NCI-H345 treated with DMSO at 0.1 percent for 48 hours (cell line): ENCODE measurements around the gene SNRK.

Experiments used
- DNase-seq: peaks from one replicate; lab custom pipeline; 2025; ENCODE audit not compliant: unreplicated experiment; lab: John Stamatoyannopoulos, UW

SNRK gene

DNA sequence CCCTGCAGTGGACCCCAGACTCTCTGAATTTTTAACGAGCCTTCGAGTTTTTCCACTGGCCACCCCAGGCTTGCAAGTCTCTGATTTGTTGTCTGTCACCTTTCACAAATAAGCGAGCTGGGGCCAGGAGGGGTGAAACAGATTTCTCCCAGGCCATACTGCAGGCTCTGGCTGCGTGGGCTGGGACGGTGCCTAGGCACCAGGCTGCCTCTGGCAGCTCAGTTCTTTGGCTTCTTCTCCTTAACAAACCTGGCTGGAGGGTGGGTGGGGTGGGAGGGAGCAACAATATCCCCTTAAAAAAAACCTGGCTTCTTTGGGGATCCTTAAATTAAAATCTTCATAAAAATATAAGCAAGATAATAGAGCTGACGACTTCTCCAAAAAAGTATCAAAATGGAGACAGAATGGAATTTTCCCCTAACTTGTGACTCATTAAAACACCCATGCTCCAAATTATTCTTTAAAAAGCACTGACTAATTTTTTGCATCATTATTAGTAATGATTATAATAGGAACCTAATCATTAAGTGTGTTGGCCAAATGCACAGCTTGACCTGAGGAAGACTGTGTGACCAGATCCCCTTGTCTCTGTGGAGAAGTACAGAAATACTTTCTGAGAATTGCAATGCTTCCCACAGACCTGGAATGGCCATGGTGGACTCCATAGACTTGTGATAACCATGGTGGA lies 84.1 kb downstream of the SNRK start:
- no peak for DNase-seq

DNA sequence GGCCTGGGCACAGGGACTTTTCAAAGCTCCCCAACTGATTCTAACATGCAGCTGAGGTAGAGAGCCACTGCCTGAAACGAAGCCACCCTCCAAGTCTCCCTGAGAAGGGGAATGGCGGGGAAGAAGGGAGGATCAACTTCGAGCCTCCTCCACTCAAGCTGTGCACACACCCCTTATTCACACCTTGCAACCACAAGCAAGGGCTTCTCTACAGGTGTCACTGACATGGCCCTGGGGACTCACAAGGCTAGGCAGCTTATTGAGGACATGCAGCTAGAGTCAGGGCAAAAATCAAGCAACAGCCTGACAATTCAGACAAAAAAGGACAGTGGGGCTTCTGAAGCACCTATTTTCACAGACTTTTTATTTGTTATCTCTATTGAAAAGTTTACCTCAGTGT lies 85.2 kb downstream of the SNRK start:
- DNase-seq, result no peak

DNA sequence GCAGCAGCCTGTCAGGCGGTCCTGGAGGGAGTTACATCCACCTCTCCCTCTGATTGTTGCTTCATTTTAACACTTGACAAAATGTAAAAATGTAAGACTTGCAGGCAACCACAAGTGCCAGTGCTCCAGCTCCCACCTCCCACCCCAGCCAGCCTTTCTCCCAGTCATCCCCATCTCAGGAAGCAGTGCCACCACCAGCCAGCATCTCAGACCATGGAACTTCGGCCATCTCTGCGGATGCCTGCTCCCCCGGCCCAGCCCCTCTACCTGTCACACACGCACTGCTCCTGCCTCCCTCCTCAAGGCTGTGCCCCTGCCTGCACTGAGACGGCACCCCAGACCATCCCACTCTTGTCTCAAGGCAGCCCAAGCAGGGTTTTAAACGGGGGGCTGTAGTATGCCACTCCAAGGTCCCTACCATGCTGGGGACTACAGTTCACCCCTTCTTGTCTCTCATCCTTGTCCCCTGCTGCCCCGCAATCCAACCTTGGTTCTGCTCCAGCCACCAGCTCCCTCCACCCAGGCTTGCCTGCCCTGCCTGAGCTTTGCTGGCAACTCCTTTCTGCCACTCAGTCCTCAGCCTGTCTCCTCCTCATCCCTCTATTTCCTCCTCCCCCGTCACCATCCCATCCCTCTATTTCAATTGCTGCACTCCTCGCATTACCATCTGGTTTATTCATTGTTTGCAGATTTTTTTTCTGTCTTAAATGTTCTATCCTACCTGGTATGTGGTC lies 85.8 kb downstream of the SNRK start:
- DNase-seq, result no peak

DNA sequence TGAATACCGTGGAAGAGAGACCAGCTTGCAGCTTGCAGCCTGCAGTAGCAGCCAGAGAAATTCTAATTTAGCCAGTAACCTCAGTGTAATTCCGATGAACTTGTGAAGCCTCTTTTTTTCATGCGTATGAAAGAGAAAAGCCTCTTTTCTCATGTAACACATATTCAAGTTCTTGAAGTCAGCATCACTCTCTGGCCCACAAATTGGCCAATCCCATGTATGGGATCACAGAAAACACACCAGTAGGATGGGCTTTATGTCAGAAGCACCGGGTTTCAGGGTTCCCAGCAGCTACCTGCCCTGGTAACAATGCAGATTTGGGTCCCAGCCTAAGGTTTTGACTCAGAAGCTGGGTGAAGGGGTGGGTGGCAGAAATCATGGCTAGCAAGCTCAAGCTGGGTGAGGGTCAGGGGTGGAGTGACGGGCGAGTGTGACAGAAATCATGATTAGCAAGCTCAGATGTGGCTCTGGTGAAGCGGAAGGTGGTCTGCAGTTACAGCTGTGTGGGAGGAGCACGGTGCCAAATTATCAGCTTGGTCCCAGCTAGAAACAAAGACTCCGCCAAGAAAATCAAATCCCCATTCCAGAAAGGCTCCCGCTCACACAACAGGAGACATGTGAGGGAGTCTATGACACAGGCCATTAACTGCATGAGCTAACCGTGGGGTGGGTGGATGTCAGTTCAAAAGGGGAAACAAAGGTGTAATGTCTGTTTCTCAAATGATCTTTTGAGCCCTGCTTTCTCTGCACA lies 86.6 kb downstream of the SNRK start:
- no peak for DNase-seq

DNA sequence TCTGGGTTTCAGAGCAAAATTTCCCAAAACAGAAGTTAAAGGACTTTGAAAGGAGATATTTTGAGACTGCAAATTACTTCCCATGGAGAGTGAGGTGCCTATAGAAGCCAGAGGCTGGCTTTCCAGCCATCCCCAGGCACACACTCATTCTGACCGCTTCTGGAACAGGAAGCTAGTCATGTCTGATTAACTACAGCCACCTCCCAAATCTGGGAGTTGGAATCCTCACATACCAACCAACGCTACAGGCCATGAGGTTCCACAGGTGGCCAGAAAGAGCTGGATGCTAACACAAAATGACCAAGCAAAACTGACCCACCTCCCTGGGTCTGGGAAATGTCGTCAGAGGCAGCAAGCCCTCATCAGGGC lies 87.2 kb downstream of the SNRK start:
- no peak for DNase-seq

DNA sequence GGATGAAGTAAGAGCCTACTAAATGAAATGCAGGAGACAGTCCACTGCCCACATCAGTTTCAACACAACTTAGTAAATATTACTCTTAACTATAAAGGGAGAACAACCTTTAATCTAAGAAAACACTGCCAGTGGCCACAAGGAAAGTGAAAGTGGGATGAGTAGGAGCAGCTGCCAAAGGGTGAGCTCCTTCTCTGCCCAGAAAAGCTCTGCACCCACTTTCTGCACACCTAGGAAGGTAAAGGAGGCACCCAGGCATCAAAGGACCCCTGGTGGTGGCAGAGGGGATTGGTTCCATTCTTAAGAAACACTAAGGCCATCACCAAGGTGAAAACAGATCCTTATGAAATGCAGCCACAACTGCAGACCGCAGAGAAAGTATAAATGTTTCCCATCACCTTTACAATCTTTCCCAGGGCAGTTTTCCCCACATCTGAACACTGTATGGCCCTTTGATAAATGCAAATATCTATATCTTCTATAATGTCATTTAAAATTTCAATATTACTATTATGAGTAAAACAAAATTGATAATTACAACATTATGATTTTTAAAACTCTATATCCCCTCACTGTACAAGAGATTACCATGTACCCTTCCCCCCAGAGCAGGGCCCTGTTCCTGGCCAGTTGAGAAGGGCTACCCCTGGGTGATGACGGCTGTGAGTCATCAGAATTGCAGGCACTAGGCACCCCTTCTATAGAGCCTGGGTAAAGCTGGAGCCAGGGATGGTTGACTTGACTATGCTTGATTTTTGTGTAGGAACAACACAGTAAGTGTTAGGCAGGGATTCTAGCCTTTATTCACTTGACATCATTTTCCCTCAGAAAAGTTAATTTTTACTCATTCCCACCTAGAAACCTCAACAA lies 92.0 kb downstream of the SNRK start:
- DNase-seq, result no peak

DNA sequence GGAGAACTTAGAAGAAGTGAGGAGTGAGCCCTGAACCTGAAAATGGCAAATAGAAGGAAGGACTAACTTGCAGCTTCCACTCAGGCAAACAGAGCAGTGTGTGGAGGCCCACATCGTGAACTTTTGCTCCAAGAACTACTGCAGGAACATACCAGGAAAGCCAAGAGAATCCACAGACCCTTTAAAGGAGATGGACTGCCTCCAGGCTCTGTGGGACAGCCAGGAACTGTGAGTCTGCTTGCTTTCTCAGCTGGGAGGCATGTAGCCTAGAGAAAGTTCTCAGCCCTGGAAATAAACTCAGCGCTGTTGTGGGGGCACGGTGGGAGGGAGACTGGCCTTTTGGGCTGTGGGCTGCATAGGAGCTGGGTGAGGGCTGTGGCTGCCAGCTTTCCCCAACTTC lies 93.0 kb downstream of the SNRK start:
- DNase-seq, result no peak

DNA sequence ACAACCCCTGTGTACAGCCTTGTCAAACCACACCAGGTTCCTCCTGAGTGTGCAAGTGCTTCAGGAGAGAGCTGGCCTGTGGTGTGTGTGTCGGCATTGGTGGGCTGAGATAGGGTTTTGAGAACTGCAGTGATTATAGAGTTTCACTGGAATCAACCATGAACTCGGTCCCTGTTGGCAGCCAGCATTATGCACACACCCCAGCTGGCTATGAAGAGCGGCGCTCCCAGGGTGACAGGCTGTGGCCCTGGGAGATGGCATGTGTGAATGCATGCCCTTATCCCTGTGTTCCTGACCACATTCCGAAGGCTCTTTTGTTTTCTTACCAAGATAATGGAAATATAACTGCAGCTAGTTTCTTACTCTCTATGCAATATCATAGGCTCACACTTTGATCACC lies 101.8 kb downstream of the SNRK start:
- no peak for DNase-seq

DNA sequence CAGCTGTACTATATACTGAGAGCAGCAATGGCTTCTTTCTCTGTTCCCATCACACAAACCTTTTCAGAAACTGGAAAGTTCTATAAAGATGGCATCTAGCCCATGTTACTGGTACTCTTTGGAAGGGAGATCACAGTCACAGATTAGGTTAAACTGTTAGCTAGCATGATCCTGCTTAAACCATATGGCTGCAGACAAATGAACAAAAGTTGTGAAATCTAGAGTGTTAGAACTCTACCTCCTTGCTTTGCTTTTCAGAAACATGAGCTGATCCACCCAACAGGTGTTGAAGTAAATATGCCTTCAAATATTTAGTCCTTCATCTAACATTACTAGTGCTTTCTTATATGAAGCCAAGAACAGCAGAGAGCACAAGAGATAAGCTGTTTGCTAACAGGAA lies 102.6 kb downstream of the SNRK start:
- no peak for DNase-seq

DNA sequence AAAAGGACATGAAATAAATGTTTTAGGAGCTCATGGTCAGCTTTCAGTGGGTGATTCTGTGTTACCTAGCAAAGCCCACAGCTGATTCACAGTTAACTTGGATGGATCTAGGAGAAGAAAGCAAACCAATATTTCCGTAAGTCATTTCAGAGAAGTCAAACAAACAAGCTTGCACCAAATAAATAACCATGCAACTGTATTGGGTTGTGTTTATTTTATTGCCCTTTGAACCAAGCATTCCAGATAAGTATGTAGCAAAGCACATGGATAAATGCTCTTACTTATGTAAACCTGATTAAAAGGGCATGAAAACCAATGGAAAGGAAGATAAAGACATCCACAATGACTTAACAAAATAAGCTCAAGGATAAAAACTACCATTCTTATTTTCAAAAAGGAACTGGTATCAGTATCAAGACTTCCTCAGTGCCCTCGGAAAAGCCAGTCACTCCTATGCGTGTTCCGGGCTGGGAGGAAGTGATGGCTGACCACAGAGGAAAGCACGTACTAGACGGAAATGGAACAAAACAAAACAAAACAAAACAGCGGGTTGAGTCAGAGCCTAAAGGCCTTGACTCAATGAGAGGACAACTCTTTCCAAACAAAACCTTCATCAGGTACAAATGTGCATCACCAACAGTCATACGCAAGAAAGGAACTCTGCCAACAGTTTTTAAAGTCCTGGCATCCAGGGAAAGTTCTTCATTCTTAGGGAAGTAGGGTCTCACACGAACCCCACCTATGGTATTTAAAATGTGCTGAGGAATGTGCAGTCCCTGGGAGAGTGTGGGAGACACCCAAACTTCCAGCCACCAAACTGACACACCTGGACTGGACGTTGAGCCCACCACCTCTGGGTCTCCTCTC lies 103.3 kb downstream of the SNRK start:
- DNase-seq, result no peak

DNA sequence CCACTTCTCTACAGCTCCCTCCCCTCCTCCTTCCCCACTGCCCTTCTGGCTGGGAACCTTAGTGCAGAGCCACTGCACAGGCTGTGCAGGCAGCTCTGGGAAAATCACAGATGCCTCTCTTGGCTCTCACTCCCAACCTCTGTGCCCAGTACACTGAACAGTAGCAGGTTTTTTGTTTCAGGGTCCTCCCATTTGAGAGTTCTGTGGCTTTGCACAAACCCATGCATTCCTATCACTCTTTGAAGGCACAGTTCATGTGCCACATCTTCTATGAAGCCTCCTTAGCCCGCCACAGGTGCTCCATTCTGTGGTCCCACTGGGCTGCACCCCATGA lies 103.9 kb downstream of the SNRK start:
- no peak for DNase-seq

DNA sequence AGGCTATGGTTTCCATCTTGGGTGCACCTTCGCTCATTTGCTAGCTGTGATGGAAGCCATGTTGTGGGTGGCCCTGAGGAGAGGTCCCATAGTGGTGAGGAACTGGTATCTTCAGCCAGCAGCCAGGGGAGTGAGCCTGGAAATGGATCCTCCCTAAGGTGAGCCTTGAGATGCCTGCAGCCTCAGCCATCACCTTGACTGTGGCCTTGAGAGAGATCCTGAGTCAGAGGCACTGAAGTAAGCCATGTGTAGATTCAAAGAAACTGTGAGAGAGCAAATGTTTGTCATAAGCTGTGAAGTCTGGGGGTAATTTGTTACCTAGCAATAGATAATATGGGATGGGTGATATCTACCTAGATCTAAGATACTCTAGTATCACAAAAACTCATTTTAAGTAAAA lies 105.3 kb downstream of the SNRK start:
- no peak for DNase-seq

DNA sequence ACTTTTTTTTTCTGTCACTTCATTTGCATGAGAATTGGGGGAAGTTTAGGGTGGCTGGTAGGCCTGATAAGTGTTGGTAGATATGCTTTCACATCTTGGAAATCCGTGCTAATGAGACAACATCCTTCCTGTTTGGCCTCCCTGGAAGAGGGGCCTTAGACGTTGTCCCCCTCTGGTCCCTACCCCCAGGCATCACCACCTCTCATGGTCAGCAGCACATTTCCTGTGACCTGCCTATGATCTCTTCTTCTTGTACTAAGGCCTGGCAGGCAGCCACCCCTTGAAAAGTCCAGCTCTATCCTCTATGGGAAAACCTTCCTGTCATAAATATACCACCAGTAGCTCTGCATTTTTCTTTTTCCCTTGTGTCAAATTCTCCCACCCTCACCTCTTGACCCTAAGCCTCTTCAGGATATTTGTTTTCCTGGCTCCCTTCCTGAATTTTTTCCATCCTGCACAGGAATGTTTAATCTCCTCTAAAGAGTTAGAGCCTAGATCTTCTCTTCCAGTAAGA lies 107.8 kb downstream of the SNRK start:
- DNase-seq, result no peak

DNA sequence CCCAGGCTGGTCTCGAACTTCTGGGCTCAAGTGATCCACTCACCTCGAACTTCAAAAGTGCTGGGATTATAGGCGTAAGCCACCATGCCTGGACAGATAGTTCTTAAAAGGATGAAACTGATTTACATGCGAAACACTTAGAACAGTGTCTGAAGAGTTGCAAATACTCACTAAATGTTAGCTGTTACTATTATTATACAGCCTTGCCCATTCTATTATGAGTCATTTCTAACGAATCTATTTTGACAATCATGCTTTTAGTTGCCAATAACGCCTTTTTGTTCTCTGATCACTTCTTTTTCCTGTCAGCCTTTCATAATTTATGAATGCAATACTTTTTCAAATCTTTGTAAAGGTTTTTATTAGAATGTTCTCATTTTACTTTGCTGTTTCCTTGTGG lies 112.7 kb downstream of the SNRK start:
- no peak for DNase-seq

DNA sequence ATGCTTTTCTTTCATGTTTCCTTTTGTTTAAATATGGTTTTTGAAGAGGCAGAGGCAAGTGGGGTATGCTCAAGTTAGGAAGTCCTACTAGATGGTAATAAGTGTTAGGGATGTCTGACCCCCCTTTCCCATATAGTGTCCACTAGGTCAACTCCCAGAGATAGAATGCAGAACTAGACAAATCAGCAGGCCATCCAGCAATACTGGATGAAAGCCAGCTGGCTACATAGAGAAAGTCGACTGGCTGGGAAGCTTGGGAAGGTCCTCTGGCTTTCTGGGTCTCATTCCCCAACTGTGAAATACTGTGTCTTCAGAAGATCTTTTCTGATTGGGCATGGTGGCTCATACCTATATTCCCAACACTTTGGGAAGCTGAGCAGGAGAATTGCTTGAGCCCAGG lies 113.8 kb downstream of the SNRK start:
- DNase-seq, result no peak
